PFSK-1 (cell line): ENCODE data around the gene CDKN2B-AS1.

Experiments used
- POLR2AphosphoS5 ChIP-seq: IDR thresholded peaks from 2 replicates; pipeline ENCODE4 v1.6.1; 2012; ENCODE audit warnings: low read depth, mild to moderate bottlenecking, control low read depth, low read length, moderate library complexity
- REST ChIP-seq, 2 experiments: IDR thresholded peaks; 2 replicates each; pipeline versions ENCODE4 v1.6.1 to v1.8.0; 2011 to 2012; ENCODE audit warnings: low read depth in 2 of 2, low read length in 2 of 2, control low read depth in 1 of 2, inconsistent platforms in 1 of 2, mild to moderate bottlenecking in 1 of 2, moderate library complexity in 1 of 2; ENCODE audit not compliant: insufficient read depth in 1 of 2
- TAF1 ChIP-seq: IDR thresholded peaks from 2 replicates; pipeline ENCODE4 v1.6.1; 2012; ENCODE audit warnings: low read length, control low read depth, borderline replicate concordance; ENCODE audit not compliant: insufficient read depth

- TF ChIP-seq POLR2AphosphoS5 (no peak), REST (IDR thresholded peaks at IDR 0.05; ENCODE audit: insufficient read depth in 1 of 2, low read depth in 2 of 2, low read length in 2 of 2) (no peak), TAF1 (no peak)
Measured at GRCh38 chr9:21976334-21976875, 18.2 kb upstream of the CDKN2B-AS1 start.
